Osteoblast (primary cell): ENCODE measurements around the gene SUSD4. TPM values are rescaled to one million over a fixed set of nuclear protein-coding genes. Genes with fewer than 3 reads are reported as not detected.
A peak's percentile ranks its signal among the peaks of the same experiment; 100 is the strongest.

Experiments
- DNase-seq: peaks from one replicate; pipeline ENCODE4 v3.0.0; 2011; ENCODE audit warnings: low spot score, mixed read lengths; ENCODE audit not compliant: insufficient read length; ENCODE audit errors: missing footprints
- H2AFZ ChIP-seq: 2 replicates; pipeline ENCODE4 v1.6.0; 2011; ENCODE audit warnings: mild to moderate bottlenecking, low read length
- H3K27ac ChIP-seq: 2 replicates; pipeline ENCODE4 v1.5.1; 2011; ENCODE audit warnings: mild to moderate bottlenecking, low read depth, low read length, moderate library complexity
- H3K27me3 ChIP-seq: 2 replicates; pipeline ENCODE4 v1.6.0; 2012; ENCODE audit warnings: mild to moderate bottlenecking, control low read depth, inconsistent platforms, low read length, moderate library complexity; ENCODE audit not compliant: insufficient read depth
- H3K36me3 ChIP-seq: 2 replicates; pipeline ENCODE4 v1.5.1; 2011; ENCODE audit warnings: mild to moderate bottlenecking, low read length, control low read depth, moderate library complexity; ENCODE audit not compliant: insufficient read depth
- H3K4me1 ChIP-seq: 2 replicates; pipeline ENCODE4 v1.5.1; 2011; ENCODE audit warnings: mild to moderate bottlenecking, low read length, control low read depth, moderate library complexity; ENCODE audit not compliant: insufficient read depth
- H3K4me2 ChIP-seq: 2 replicates; pipeline ENCODE4 v1.6.0; 2011; ENCODE audit warnings: mild to moderate bottlenecking, low read length; ENCODE audit not compliant: insufficient read depth
- H3K4me3 ChIP-seq: fragments of 200-600 bp; sonication (generic); 3 replicates; pipeline ENCODE4 v1.5.1; 2012; ENCODE audit warnings: mild to moderate bottlenecking, low read length, inconsistent platforms; ENCODE audit not compliant: insufficient read depth
- H3K79me2 ChIP-seq: 2 replicates; pipeline ENCODE4 v1.6.0; 2012; ENCODE audit warnings: mild to moderate bottlenecking, low read length, control low read depth, inconsistent platforms; ENCODE audit not compliant: insufficient read depth
- H3K9me3 ChIP-seq: 2 replicates; pipeline ENCODE4 v1.5.1; 2011; ENCODE audit warnings: low read depth, low read length, control low read depth
- H4K20me1 ChIP-seq: 2 replicates; pipeline ENCODE4 v1.6.0; 2012; ENCODE audit warnings: mild to moderate bottlenecking, low read length, control low read depth; ENCODE audit not compliant: insufficient read depth
- CTCF ChIP-seq: IDR thresholded peaks from 2 replicates; pipeline ENCODE4 v1.5.1; 2011; ENCODE audit warnings: mild to moderate bottlenecking, low read depth, low read length, moderate library complexity; ENCODE audit errors: extremely low read depth
- total RNA-seq: library from RNA; depleted of rRNA; stranded (reverse); fragments of >200 nt; gene quantifications from 2 replicates; pipeline ENCODE4 v1.2.3, GENCODE V29; 2012

Gene SUSD4
- total RNA-seq, 1 donor: not detected

DNA sequence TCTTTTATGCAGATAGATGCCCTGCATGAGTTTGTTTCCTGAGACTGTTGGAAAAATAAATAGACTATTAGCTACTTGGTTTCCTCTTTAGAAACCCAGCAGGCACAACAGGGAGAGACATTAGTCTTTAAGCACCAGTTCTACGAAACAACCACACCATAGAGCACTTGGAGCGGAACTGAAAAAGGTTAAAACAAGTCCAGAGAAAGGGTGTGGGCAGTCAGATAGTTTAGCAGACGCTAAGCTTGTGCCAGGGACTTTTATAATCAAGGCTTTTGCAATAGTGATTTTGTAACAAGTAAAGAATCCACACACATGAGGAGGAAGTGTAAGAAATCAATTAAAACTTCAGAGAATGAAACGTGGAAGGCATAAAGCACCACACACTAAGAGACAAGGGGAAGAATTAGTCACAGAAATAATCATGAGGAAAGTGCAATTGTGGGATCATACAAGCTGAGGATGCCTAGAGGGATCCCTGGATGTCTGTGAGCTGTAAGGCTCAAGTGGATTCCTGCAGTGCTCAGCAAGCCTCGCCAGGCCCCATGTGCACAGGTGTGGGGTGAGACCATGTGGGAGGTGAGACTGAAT lies 183.2 kb downstream of the SUSD4 start:
- H2AFZ ChIP-seq: no peak overlapping the region

GRCh38 chr1:223179786-223180185 lies 184.2 kb downstream of the SUSD4 start:
- DNase-seq: no peak
- Histone ChIP-seq H4K20me1 (no peaks in the 10 kb centered on the region), H3K27me3 (peaks cover 17% of the 10 kb centered on the region), H3K4me2 (no peak overlapping the region), H3K27ac (no peak overlapping the region), H2AFZ (no peak overlapping the region), H3K36me3 (no peaks in the 10 kb centered on the region), H3K79me2 (no peaks in the 10 kb centered on the region), H3K4me1 (peaks cover 3% of the 10 kb centered on the region), H3K9me3 (no peaks in the 10 kb centered on the region), H3K4me3 (no peak overlapping the region)
- no peak for TF ChIP-seq CTCF

More for the DNA sequence above, 183.2 kb downstream of the SUSD4 start:
- Histone ChIP-seq H3K27ac (no peak overlapping the region), H3K79me2 (no peaks in the 10 kb centered on the region), H3K4me1 (peaks cover 3% of the 10 kb centered on the region), H3K4me3 (no peak overlapping the region), H3K4me2 (no peak overlapping the region), H4K20me1 (no peaks in the 10 kb centered on the region), H3K9me3 (no peaks in the 10 kb centered on the region), H3K36me3 (no peaks in the 10 kb centered on the region), H3K27me3 (peaks cover 17% of the 10 kb centered on the region)
- no peak for TF ChIP-seq CTCF
- no peak for DNase-seq

- Histone ChIP-seq H3K4me1 (peaks cover 3% of the 10 kb centered on the region), H2AFZ (no peak overlapping the region), H3K9me3 (no peaks in the 10 kb centered on the region), H3K27ac (no peak overlapping the region), H3K4me3 (no peak overlapping the region), H3K4me2 (no peak overlapping the region), H4K20me1 (no peaks in the 10 kb centered on the region), H3K79me2 (no peaks in the 10 kb centered on the region), H3K27me3 (peaks cover 17% of the 10 kb centered on the region), H3K36me3 (no peaks in the 10 kb centered on the region)
- DNase-seq: peak; percentile 36
- TF ChIP-seq CTCF: no peak
These were observed 184.7 kb downstream of the SUSD4 start for GRCh38 chr1:223179280-223179679.

- Histone ChIP-seq H3K27me3 (peaks cover 17% of the 10 kb centered on the region), H3K27ac (no peak overlapping the region), H3K4me2 (no peak overlapping the region), H3K9me3 (no peaks in the 10 kb centered on the region), H3K79me2 (no peaks in the 10 kb centered on the region), H3K36me3 (no peaks in the 10 kb centered on the region), H4K20me1 (no peaks in the 10 kb centered on the region), H3K4me3 (no peak overlapping the region), H2AFZ (no peak overlapping the region), H3K4me1 (peaks cover 3% of the 10 kb centered on the region)
- no peak for TF ChIP-seq CTCF
- DNase-seq: no peak
These were observed 186.3 kb downstream of the SUSD4 start for GRCh38 chr1:223177681-223178080.
